ENCODE results near the gene CPSF4L.

The CPSF4L gene

GRCh38 chr17:73280191-73280590, 18.5 kb upstream of the CPSF4L start:
- H3K9me3 ChIP-seq (ENCODE audit: insufficient read depth, low read length) = no peaks in the 10 kb centered on the region
- peaks cover 27% of the 10 kb centered on the region for H3K4me1 ChIP-seq (ENCODE audit: low read length)
- no peaks in the 10 kb centered on the region for H3K79me2 ChIP-seq (ENCODE audit: low read length)
- no peaks in the 10 kb centered on the region for H3K36me3 ChIP-seq (replicated peaks; ENCODE audit: low read depth, low read length)
- H3K27me3 ChIP-seq (ENCODE audit: low read depth, low read length) = peaks cover 10% of the 10 kb centered on the region
- TF ChIP-seq EZH2phosphoT487 (IDR thresholded peaks at IDR 0.05; ENCODE audit: low read depth) (no peak), CTCF (IDR thresholded peaks at IDR 0.05; ENCODE audit: low read depth, low read length) (no peak)
- H3K4me2 ChIP-seq (ENCODE audit: low read length) = no peak overlapping the region
- no peak overlapping the region for H3K27ac ChIP-seq (ENCODE audit: low read length)
- H2AFZ ChIP-seq (ENCODE audit: low read depth, low read length) = no peak overlapping the region
- no peaks in the 10 kb centered on the region for H4K20me1 ChIP-seq (ENCODE audit: insufficient read depth, low read length)
- no peak overlapping the region for H3K4me3 ChIP-seq (ENCODE audit: low read length)
- H3K9ac ChIP-seq (ENCODE audit: low read length) = no peak overlapping the region

GRCh38 chr17:73279704-73280103, 18.0 kb upstream of the CPSF4L start:
- Histone ChIP-seq H3K9ac (ENCODE audit: low read length) (no peak overlapping the region), H3K79me2 (ENCODE audit: low read length) (no peaks in the 10 kb centered on the region), H3K9me3 (ENCODE audit: insufficient read depth, low read length) (no peaks in the 10 kb centered on the region), H3K36me3 (replicated peaks; ENCODE audit: low read depth, low read length) (no peaks in the 10 kb centered on the region), H3K4me3 (ENCODE audit: low read length) (no peak overlapping the region), H3K27me3 (ENCODE audit: low read depth, low read length) (peaks cover 10% of the 10 kb centered on the region), H3K4me2 (ENCODE audit: low read length) (no peak overlapping the region), H3K27ac (ENCODE audit: low read length) (no peak overlapping the region), H2AFZ (ENCODE audit: low read depth, low read length) (no peak overlapping the region), H3K4me1 (ENCODE audit: low read length) (peaks cover 27% of the 10 kb centered on the region), H4K20me1 (ENCODE audit: insufficient read depth, low read length) (no peaks in the 10 kb centered on the region)
- TF ChIP-seq CTCF (IDR thresholded peaks at IDR 0.05; ENCODE audit: low read depth, low read length) (no peak), EZH2phosphoT487 (IDR thresholded peaks at IDR 0.05; ENCODE audit: low read depth) (no peak)

- no peaks in the 10 kb centered on the region for H3K9me3 ChIP-seq (ENCODE audit: insufficient read depth, low read length)
- H3K4me3 ChIP-seq (ENCODE audit: low read length) = no peak overlapping the region
- no peaks in the 10 kb centered on the region for H3K36me3 ChIP-seq (replicated peaks; ENCODE audit: low read depth, low read length)
- H3K27ac ChIP-seq (ENCODE audit: low read length) = no peak overlapping the region
- H2AFZ ChIP-seq (ENCODE audit: low read depth, low read length) = no peak overlapping the region
- no peak overlapping the region for H3K9ac ChIP-seq (ENCODE audit: low read length)
- no peaks in the 10 kb centered on the region for H3K79me2 ChIP-seq (ENCODE audit: low read length)
- H3K4me1 ChIP-seq (ENCODE audit: low read length) = peaks cover 21% of the 10 kb centered on the region
- no peaks in the 10 kb centered on the region for H4K20me1 ChIP-seq (ENCODE audit: insufficient read depth, low read length)
- H3K4me2 ChIP-seq (ENCODE audit: low read length) = no peak overlapping the region
- H3K27me3 ChIP-seq (ENCODE audit: low read depth, low read length) = peaks cover 10% of the 10 kb centered on the region
- no peak for TF ChIP-seq EZH2phosphoT487 (IDR thresholded peaks at IDR 0.05; ENCODE audit: low read depth)
These were observed 17.1 kb upstream of the CPSF4L start for GRCh38 chr17:73278465-73279453.

GRCh38 chr17:73278049-73278464, 16.4 kb upstream of the CPSF4L start:
- no peak overlapping the region for H3K4me3 ChIP-seq (ENCODE audit: low read length)
- H3K4me2 ChIP-seq (ENCODE audit: low read length) = no peak overlapping the region
- no peak overlapping the region for H3K9ac ChIP-seq (ENCODE audit: low read length)
- no peaks in the 10 kb centered on the region for H4K20me1 ChIP-seq (ENCODE audit: insufficient read depth, low read length)
- no peaks in the 10 kb centered on the region for H3K79me2 ChIP-seq (ENCODE audit: low read length)
- no peak overlapping the region for H2AFZ ChIP-seq (ENCODE audit: low read depth, low read length)
- no peaks in the 10 kb centered on the region for H3K36me3 ChIP-seq (replicated peaks; ENCODE audit: low read depth, low read length)
- peaks cover 10% of the 10 kb centered on the region for H3K27me3 ChIP-seq (ENCODE audit: low read depth, low read length)
- no peak overlapping the region for H3K27ac ChIP-seq (ENCODE audit: low read length)
- no peak for TF ChIP-seq EZH2phosphoT487 (IDR thresholded peaks at IDR 0.05; ENCODE audit: low read depth)
- TF ChIP-seq CTCF (IDR thresholded peaks at IDR 0.05; ENCODE audit: low read depth, low read length) = no peak
- no peaks in the 10 kb centered on the region for H3K9me3 ChIP-seq (ENCODE audit: insufficient read depth, low read length)
- peaks cover 14% of the 10 kb centered on the region for H3K4me1 ChIP-seq (ENCODE audit: low read length)

All from OCI-LY3 (cell line).